Loucy (cell line): ENCODE data around the gene ETV2.

Source experiments
- H2AFZ ChIP-seq: fragments of 200-600 bp; sonication (generic); 2 replicates; pipeline ENCODE4 v1.6.0; 2016; ENCODE audit warnings: antibody characterized with exemption, mild to moderate bottlenecking, low read length, moderate library complexity
- H3F3A ChIP-seq: fragments of 200-600 bp; 2 replicates; pipeline ENCODE4 v1.6.0; 2016; ENCODE audit warnings: antibody characterized with exemption, low read depth, mild to moderate bottlenecking
- H3K27me3 ChIP-seq: fragments of 200-600 bp; sonication (generic); 2 replicates; pipeline ENCODE4 v1.6.1; 2014; ENCODE audit warnings: low read length, mild to moderate bottlenecking; ENCODE audit not compliant: insufficient read depth, poor library complexity, severe bottlenecking
- H3K36me3 ChIP-seq: fragments of 200-600 bp; sonication (generic); 2 replicates; pipeline ENCODE4 v1.6.1; 2016; ENCODE audit warnings: low read length; ENCODE audit not compliant: insufficient read depth
- H3K4me1 ChIP-seq: fragments of 200-600 bp; sonication (generic); 2 replicates; pipeline ENCODE4 v1.5.1; 2014; ENCODE audit warnings: low read length, mild to moderate bottlenecking; ENCODE audit not compliant: insufficient read depth, poor library complexity, severe bottlenecking
- H3K4me2 ChIP-seq: fragments of 200-600 bp; sonication (generic); 2 replicates; pipeline ENCODE4 v1.6.0; 2014; ENCODE audit warnings: antibody characterized with exemption, low read length, low read depth, mild to moderate bottlenecking; ENCODE audit not compliant: poor library complexity, severe bottlenecking
- H3K4me3 ChIP-seq: fragments of 200-600 bp; sonication (generic); 2 replicates; pipeline ENCODE4 v1.5.1; 2014; ENCODE audit warnings: low read length, mild to moderate bottlenecking, mixed read lengths; ENCODE audit not compliant: poor library complexity, severe bottlenecking
- H3K79me2 ChIP-seq: fragments of 200-600 bp; sonication (generic); 2 replicates; pipeline ENCODE4 v1.6.1; 2014; ENCODE audit warnings: low read length; ENCODE audit not compliant: insufficient read depth
- H3K9ac ChIP-seq: fragments of 200-600 bp; sonication (generic); 2 replicates; pipeline ENCODE4 v1.6.0; 2014; ENCODE audit warnings: mild to moderate bottlenecking, low read depth, low read length, moderate library complexity; ENCODE audit not compliant: poor library complexity, severe bottlenecking
- H3K9me2 ChIP-seq: fragments of 200-600 bp; sonication (generic); replicated peaks from 2 replicates; pipeline ENCODE4 v1.6.1; 2016; ENCODE audit warnings: low read depth, low read length, mixed read lengths
- H3K9me3 ChIP-seq: fragments of 200-600 bp; sonication (generic); 2 replicates; pipeline ENCODE4 v1.6.1; 2014; ENCODE audit warnings: mild to moderate bottlenecking, antibody characterized with exemption, low read length, low read depth; ENCODE audit not compliant: insufficient read depth
- H4K20me1 ChIP-seq: fragments of 200-600 bp; sonication (generic); 2 replicates; pipeline ENCODE4 v1.6.0; 2014; ENCODE audit warnings: antibody characterized with exemption, low read length, mild to moderate bottlenecking; ENCODE audit not compliant: insufficient read depth, poor library complexity, severe bottlenecking
- CTCF ChIP-seq: fragments of 200-600 bp; sonication (generic); conservative IDR thresholded peaks from 2 replicates; pipeline ENCODE4 v1.5.1; 2014; ENCODE audit warnings: mild to moderate bottlenecking, antibody characterized with exemption, low read length
- EZH2phosphoT487 ChIP-seq: fragments of 200-600 bp; IDR thresholded peaks from 2 replicates; pipeline ENCODE4 v1.6.1; 2018; ENCODE audit warnings: antibody characterized with exemption, mild to moderate bottlenecking, moderate library complexity, borderline replicate concordance

Gene ETV2

GRCh38 chr19:35607661-35608060, 33.9 kb upstream of the ETV2 start:
- no peaks in the 10 kb centered on the region for H3F3A ChIP-seq
- H4K20me1 ChIP-seq: no peaks in the 10 kb centered on the region
- H3K4me2 ChIP-seq: no peak overlapping the region
- no peaks in the 10 kb centered on the region; the same call in 1 of the 2 replicates for H3K9me3 ChIP-seq
- H2AFZ ChIP-seq: no peak overlapping the region
- H3K79me2 ChIP-seq: peaks cover under 1% of the 10 kb centered on the region; the same call in 1 of the 2 replicates
- no peaks in the 10 kb centered on the region for H3K9me2 ChIP-seq
- no peak overlapping the region for H3K4me3 ChIP-seq
- no peaks in the 10 kb centered on the region for H3K36me3 ChIP-seq
- no peak for TF ChIP-seq EZH2phosphoT487
- no peak for TF ChIP-seq CTCF
- H3K9ac ChIP-seq: no peak overlapping the region
- H3K4me1 ChIP-seq: peaks cover 6% of the 10 kb centered on the region
- H3K27me3 ChIP-seq: no peaks in the 10 kb centered on the region

GRCh38 chr19:35608251-35608650, 33.3 kb upstream of the ETV2 start:
- Histone ChIP-seq H3K4me2 (no peak overlapping the region), H3K79me2 (peaks cover 6% of the 10 kb centered on the region; the same call in 1 of the 2 replicates), H4K20me1 (no peaks in the 10 kb centered on the region), H3K9ac (no peak overlapping the region), H2AFZ (no peak overlapping the region), H3K4me1 (peaks cover 11% of the 10 kb centered on the region), H3K36me3 (no peaks in the 10 kb centered on the region), H3K27me3 (no peaks in the 10 kb centered on the region), H3F3A (no peaks in the 10 kb centered on the region), H3K4me3 (no peak overlapping the region), H3K9me3 (no peaks in the 10 kb centered on the region; the same call in 1 of the 2 replicates), H3K9me2 (no peaks in the 10 kb centered on the region)
- TF ChIP-seq CTCF (no peak), EZH2phosphoT487 (no peak)

- peak overlapping the region; percentile 60; the same call in 1 of the 2 replicates for H2AFZ ChIP-seq
- H3K4me3 ChIP-seq: no peak overlapping the region
- no peaks in the 10 kb centered on the region for H3K9me2 ChIP-seq
- TF ChIP-seq CTCF (no peak), EZH2phosphoT487 (no peak)
- H3K4me1 ChIP-seq: peaks cover 18% of the 10 kb centered on the region
- no peaks in the 10 kb centered on the region for H4K20me1 ChIP-seq
- H3K79me2 ChIP-seq: peaks cover 14% of the 10 kb centered on the region
- no peaks in the 10 kb centered on the region; the same call in 1 of the 2 replicates for H3K9me3 ChIP-seq
- no peak overlapping the region for H3K4me2 ChIP-seq
- H3K9ac ChIP-seq: no peak overlapping the region
- no peaks in the 10 kb centered on the region for H3K27me3 ChIP-seq
- no peaks in the 10 kb centered on the region for H3K36me3 ChIP-seq
- no peaks in the 10 kb centered on the region for H3F3A ChIP-seq
These were observed 31.6 kb upstream of the ETV2 start for GRCh38 chr19:35609851-35610353.
